ENCODE results near the gene PCYT2. TPM values are rescaled to one million over a fixed set of nuclear protein-coding genes. Genes with fewer than 3 reads are reported as not detected.

The PCYT2 gene
- polyA plus RNA-seq, 4 donors: 13.4 to 47.8 (median 41.3) TPM

DNA sequence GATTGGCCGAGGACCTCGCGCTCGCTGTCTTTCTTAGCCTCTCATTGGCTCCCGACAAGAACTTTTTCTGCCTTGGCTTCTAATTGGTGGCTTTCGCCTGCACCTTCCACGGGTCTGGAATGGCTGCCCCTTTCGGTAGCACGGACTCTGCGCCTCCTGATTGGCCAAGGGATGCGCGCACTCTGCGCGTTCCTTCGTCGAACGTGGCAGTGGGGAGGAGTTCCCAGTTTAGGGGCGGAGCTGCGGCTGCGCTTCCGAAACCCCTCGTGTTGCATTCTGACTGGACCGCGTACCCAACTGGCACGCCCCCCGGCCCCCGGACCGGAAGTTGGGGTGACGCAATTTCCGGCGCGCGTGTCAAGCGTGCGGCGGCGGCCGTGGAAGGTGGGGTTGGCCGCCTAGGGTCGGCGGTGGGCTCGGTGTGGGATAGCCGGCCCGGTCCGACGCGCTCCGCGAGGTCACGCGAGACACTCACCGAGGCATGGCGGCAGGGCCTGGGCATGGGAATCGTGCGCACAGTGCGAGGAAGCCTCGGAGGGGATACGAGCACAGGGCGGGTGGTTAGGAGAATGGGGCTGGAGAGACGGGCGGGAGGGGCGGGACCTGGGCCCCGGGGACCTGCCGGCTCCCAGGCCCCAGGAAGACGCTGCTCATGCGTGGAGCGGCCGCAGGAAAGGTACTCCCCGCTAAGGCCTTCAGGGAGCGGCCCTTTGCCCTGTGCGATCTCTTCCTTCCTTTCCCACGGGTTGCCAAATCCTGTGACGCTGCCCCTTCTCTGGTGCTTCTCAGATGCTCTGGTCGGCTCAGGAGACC is 50.2 kb downstream of the PCYT2 start:
- peak; percentile 100 for DNase-seq (ENCODE audit: low read depth in 4 of 4, low spot score in 3 of 4)

DNA sequence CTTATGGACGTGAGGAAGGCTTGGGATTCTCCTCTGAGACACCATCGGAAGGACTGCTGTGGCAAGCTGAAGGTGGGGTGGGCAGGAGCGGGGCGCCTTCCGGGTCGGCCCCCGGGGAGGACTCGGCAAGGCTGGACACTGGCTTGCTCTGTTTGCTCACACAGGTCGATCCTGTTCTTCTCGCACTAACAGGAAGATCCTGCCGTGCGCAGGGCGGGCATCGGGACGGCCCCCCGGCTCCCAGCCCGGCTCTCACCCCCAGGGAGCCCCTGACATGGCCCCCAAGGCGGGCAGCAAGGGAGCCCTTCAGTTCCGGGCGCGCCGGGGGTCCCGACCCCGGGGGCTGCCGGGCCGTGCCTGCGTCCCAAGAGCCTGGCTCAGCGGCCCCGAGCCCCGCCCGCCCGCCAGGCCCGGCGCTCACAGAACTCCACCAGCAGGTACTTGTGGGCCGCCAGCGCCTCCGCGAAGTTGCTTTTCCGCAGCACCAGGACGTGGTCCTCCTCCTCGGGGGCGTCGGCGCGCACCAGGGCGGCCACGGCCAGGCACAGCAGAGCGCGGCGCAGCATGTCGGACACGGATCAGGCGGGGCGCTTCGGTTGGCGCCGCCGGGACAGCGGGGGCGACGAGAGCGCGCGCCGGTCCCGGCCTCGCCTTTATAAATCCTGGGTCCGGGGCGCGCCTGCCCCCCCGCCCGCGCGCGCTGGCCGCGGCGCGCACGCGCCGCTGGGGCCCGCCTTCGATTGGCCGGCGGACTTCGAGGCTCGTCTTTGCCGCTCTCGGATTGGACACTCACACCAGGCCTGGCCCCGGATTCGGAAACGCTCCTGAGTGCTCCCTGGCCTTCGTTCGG is 51.1 kb downstream of the PCYT2 start, which contains the start of gene P4HB:
TSS of gene P4HB (minus strand) at position 630 of the 850 bp plus-strand sequence. CDS start at position 566, 64 bp downstream.
- no peak for DNase-seq (ENCODE audit: low read depth in 4 of 4, low spot score in 3 of 4)

DNA sequence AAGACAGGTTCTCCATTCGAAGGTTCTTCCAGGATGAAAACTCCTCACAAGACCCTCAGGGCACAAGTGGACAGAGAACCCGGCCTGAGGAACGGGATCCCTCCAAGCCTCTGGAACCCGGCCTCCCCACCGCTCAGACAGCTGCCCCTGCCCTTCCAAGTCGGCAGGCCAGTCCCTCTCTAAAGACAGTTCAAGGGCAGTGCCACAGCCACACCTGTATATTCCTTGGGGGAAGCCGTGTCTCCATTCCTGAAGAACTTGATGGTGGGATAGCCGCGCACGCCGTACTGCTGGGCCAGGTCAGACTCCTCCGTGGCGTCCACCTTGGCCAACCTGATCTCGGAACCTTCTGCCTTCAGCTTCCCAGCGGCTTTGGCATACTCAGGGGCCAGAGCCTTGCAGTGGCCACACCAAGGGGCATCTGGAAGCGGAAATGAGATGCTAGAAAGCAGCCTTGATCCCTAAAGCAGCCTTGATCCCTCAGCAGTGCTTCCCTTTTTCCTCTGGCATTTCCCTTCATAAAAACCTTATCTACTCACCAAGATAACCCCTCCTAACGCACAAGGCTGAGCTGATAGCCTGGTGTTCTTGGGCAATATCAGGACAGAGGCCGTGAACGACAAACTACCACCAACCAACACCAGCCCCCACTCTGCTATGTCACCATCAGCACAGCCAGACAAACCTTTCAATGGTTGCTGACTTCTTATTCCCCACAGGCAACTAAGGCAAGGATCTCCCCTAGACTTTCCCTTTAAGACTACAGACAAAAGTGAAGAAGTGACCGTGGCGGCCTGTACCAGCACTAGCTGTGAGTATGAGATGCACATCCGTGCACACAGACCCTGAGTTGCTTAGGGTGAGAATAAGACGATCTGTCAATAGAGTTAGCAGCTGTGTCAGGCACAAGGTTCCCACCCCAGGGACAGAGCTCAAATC is 52.0 kb downstream of the PCYT2 start:
- no peak for DNase-seq (ENCODE audit: low read depth in 4 of 4, low spot score in 3 of 4)

DNA sequence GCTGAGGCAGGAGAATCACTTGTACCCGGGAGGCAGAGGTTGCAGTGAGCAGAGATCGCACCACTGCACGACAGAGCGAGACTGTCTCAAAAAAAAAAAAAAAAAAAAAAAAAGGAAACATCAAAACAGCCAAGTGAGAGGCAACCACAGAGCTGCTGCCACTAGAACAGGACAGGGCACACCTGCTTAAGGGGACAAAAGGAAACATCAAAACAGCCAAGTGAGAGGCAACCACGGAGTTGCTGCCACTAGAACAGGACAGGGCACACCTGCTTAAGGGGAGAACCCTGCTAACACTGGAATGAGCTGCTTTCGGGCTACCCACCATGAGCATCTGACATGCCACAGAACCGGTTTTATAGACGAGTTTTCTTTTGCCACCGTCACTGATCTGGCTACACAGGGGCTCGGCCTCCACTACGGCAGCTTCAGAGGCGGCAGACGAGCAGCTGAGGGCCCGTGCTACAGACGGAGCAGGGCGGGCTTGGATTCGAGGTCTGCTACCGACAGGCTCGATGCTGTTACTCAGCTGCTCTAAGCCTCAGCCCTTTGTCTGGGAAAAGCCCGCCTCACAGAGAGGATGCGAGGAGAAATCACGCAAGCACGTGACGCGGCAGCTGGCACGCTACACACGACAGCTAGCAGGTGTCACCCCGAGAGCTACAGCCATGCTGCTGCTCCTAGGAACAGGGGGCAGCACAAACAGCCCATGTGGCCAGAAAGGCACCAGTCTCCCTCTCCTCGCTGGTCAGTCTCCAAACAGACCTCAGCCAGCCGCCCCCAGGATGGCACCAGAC is 52.8 kb downstream of the PCYT2 start:
- no peak for DNase-seq (ENCODE audit: low read depth in 4 of 4, low spot score in 3 of 4)

DNA sequence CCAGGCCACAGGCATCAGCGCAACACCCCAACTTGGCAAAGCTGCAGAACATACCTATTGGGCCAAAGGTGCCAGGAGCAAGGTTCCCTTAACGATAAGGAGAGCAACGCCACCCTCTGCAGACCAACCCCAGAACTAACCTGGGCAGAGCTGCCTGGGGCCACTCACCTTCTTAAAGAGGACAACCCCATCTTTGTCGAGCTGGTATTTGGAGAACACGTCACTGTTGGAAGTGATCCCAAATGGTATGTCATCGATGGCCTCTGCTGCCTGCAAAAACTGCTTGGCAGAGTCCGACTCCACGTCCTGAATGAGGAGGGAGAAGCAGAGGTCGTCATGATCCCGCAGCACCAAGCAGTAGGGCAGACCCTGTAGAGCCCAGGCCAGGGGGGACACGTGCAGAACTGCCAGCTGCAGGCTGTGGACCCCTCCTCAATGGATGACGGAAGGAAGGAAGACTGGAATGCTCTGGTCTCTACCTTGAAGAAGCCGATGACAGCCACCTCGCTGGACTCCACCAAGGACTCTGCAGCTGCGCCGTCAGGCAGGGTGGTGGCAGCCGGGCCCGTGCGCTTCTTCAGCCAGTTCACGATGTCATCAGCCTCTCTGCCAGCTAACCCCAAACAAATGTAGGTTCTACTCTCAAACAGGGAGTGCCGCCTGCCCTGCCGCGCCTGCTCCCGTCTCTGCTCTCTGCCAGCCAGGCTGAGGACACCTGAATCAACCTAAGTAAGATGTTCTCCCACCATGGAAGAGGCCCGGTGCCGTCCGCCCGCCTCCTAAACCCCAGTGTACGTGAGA is 56.0 kb downstream of the PCYT2 start:
- no peak for DNase-seq (ENCODE audit: low read depth in 4 of 4, low spot score in 3 of 4)

DNA sequence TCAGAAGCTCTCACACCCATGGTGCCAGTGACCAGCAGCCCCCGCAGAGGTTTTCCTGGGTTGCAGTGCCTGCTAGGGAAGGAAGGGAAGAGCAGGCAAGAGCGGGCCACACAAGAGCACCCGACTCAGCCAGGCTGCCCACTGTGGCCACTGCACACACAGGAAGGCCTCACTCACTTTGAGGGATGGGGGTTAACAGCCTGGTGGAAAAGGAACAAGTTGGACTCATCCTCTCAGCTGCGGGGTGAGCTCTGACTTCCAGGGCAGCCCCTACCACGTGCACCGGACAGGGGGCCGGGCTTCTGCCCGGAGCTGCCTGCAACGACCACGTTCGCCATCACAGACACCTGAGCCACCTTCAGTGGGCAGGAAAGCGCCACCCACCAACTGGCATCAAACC is 59.0 kb downstream of the PCYT2 start:
- DNase-seq (ENCODE audit: low read depth in 4 of 4, low spot score in 3 of 4): no peak

DNA sequence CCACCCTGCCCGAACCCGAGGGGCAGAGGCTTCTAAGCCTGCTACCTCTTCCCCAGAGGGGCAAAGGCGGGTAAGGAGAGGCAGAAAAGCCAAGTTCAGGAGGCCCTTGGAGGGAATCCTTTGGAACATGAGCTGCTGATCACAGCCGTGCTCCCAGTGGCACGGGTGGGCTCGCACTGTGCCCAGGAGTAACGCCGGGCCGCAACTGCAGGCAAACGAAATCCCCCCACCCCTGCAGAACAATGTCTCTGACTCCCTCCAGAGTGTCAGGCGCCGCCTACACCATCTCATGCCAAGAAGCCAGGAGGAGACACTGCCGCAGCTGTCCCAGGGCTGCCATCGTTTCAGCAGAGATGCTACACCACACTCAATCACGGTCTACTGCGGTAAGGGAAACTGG is 59.8 kb downstream of the PCYT2 start:
- DNase-seq (ENCODE audit: low read depth in 4 of 4, low spot score in 3 of 4): no peak

Other genes with a start within 250 kb of the PCYT2 start
- 10 to 100 TPM in 3 of 4 donors, 1 to 10 TPM in 1; 9.6 to 21.6 (median 12.3) TPM for gene OXLD1, start 244.8 kb downstream of the PCYT2 start, polyA plus RNA-seq (ENCODE audit: insufficient read length in 4 of 4)
- 10 to 100 TPM in 3 of 4 donors, 1 to 10 TPM in 1; 9.6 to 18.5 (median 14.0) TPM for gene CCDC137, start 244.7 kb downstream of the PCYT2 start, polyA plus RNA-seq (ENCODE audit: insufficient read length in 4 of 4)
- 10 to 100 TPM; 34.7 to 52.6 (median 43.6) TPM for gene ARL16, start 227.6 kb downstream of the PCYT2 start, polyA plus RNA-seq (ENCODE audit: insufficient read length in 4 of 4)
- 100 to 1,000 TPM in 1 of 4 donors, 10 to 100 TPM in 3; 88.9 to 110 (median 96.0) TPM for gene HGS, start 227.4 kb downstream of the PCYT2 start, polyA plus RNA-seq (ENCODE audit: insufficient read length in 4 of 4)
- gene MRPL12, start 208.0 kb downstream of the PCYT2 start, polyA plus RNA-seq (ENCODE audit: insufficient read length in 4 of 4): 10 to 100 TPM; 26.8 to 53.8 (median 41.6) TPM
- 10 to 100 TPM in 3 of 4 donors, 1 to 10 TPM in 1; 7.1 to 20.5 (median 12.5) TPM for gene SLC25A10, start 199.1 kb downstream of the PCYT2 start, polyA plus RNA-seq (ENCODE audit: insufficient read length in 4 of 4)
- 10 to 100 TPM in 2 of 4 donors, 1 to 10 TPM in 2; 1.2 to 18.6 (median 9.1) TPM for gene GCGR, start 107.2 kb downstream of the PCYT2 start, polyA plus RNA-seq (ENCODE audit: insufficient read length in 4 of 4)
- 100 to 1,000 TPM in 1 of 4 donors, 10 to 100 TPM in 3; 76.5 to 114 (median 90.4) TPM for gene MCRIP1, start 78.1 kb downstream of the PCYT2 start, polyA plus RNA-seq (ENCODE audit: insufficient read length in 4 of 4)
- under 1 TPM in 3 of 4 donors, not detected in 1; 0.14 to 0.58 (median 0.26) TPM for gene PPP1R27, start 76.3 kb downstream of the PCYT2 start, polyA plus RNA-seq (ENCODE audit: insufficient read length in 4 of 4)
- gene P4HB, start 50.9 kb downstream of the PCYT2 start, polyA plus RNA-seq (ENCODE audit: insufficient read length in 4 of 4): 100 to 1,000 TPM; 409 to 482 (median 447) TPM
- gene ARHGDIA, start 40.1 kb downstream of the PCYT2 start, polyA plus RNA-seq (ENCODE audit: insufficient read length in 4 of 4): 100 to 1,000 TPM; 165 to 238 (median 183) TPM
- gene ALYREF, start 19.8 kb downstream of the PCYT2 start, polyA plus RNA-seq (ENCODE audit: insufficient read length in 4 of 4): 10 to 100 TPM; 66.2 to 85.2 (median 73.7) TPM
- gene ANAPC11, start 19.7 kb downstream of the PCYT2 start, polyA plus RNA-seq (ENCODE audit: insufficient read length in 4 of 4): 100 to 1,000 TPM in 1 of 4 donors, 10 to 100 TPM in 3; 69.4 to 105 (median 73.2) TPM
- 1 to 10 TPM in 1 of 4 donors, under 1 TPM in 3; 0.33 to 1.4 (median 0.50) TPM for gene NPB, start 9.2 kb downstream of the PCYT2 start, polyA plus RNA-seq (ENCODE audit: insufficient read length in 4 of 4)
- gene SIRT7, start 6.8 kb upstream of the PCYT2 start, polyA plus RNA-seq (ENCODE audit: insufficient read length in 4 of 4): 10 to 100 TPM in 3 of 4 donors, 1 to 10 TPM in 1; 7.7 to 22.0 (median 11.1) TPM
- gene MAFG, start 16.3 kb upstream of the PCYT2 start, polyA plus RNA-seq (ENCODE audit: insufficient read length in 4 of 4): 10 to 100 TPM in 3 of 4 donors, 1 to 10 TPM in 1; 9.6 to 14.8 (median 12.0) TPM
- gene PYCR1, start 25.9 kb upstream of the PCYT2 start, polyA plus RNA-seq (ENCODE audit: insufficient read length in 4 of 4): 10 to 100 TPM; 29.4 to 75.5 (median 31.5) TPM
- under 1 TPM in 3 of 4 donors, not detected in 1; 0.07 to 0.26 (median 0.07) TPM for gene MYADML2, start 35.8 kb upstream of the PCYT2 start, polyA plus RNA-seq (ENCODE audit: insufficient read length in 4 of 4)
- gene NOTUM, start 49.8 kb upstream of the PCYT2 start, polyA plus RNA-seq (ENCODE audit: insufficient read length in 4 of 4): 1 to 10 TPM in 3 of 4 donors, under 1 TPM in 1; 0.30 to 3.0 (median 2.4) TPM
- gene ASPSCR1, start 66.2 kb upstream of the PCYT2 start, polyA plus RNA-seq (ENCODE audit: insufficient read length in 4 of 4): 10 to 100 TPM; 19.5 to 39.0 (median 23.1) TPM
- 10 to 100 TPM; 32.0 to 50.3 (median 34.4) TPM for gene CENPX, start 111.5 kb upstream of the PCYT2 start, polyA plus RNA-seq (ENCODE audit: insufficient read length in 4 of 4)
- gene LRRC45, start 111.9 kb upstream of the PCYT2 start, polyA plus RNA-seq (ENCODE audit: insufficient read length in 4 of 4): 10 to 100 TPM in 3 of 4 donors, 1 to 10 TPM in 1; 9.7 to 18.1 (median 12.1) TPM
- gene RAC3, start 120.3 kb upstream of the PCYT2 start, polyA plus RNA-seq (ENCODE audit: insufficient read length in 4 of 4): 10 to 100 TPM; 10.2 to 14.1 (median 12.1) TPM
- 10 to 100 TPM; 35.6 to 91.2 (median 78.5) TPM for gene DCXR, start 126.3 kb upstream of the PCYT2 start, polyA plus RNA-seq (ENCODE audit: insufficient read length in 4 of 4)
- 10 to 100 TPM; 36.9 to 61.9 (median 40.6) TPM for gene RFNG, start 140.4 kb upstream of the PCYT2 start, polyA plus RNA-seq (ENCODE audit: insufficient read length in 4 of 4)
- 100 to 1,000 TPM in 2 of 4 donors, 10 to 100 TPM in 2; 70.7 to 141 (median 101) TPM for gene GPS1, start 140.5 kb upstream of the PCYT2 start, polyA plus RNA-seq (ENCODE audit: insufficient read length in 4 of 4)
- gene DUS1L, start 154.4 kb upstream of the PCYT2 start, polyA plus RNA-seq (ENCODE audit: insufficient read length in 4 of 4): 100 to 1,000 TPM in 1 of 4 donors, 10 to 100 TPM in 3; 52.7 to 105 (median 69.9) TPM
- gene FASN, start 186.8 kb upstream of the PCYT2 start, polyA plus RNA-seq (ENCODE audit: insufficient read length in 4 of 4): 10 to 100 TPM; 30.3 to 56.9 (median 38.0) TPM

Data from left renal pelvis (tissue), 4 donors.